Liver (tissue), 3 donors: ENCODE results near the gene ACSL4.

ENCODE experiments used
- EGR1 ChIP-seq, 2 donors: IDR thresholded peaks; 2 replicates each; pipeline ENCODE4 v1.6.1; 2016 to 2018; ENCODE audit warnings: antibody characterized with exemption in 2 of 2, low read depth in 2 of 2
- FOXA1 ChIP-seq: IDR thresholded peaks from 2 replicates; pipeline ENCODE4 v1.6.1; 2016; ENCODE audit warnings: antibody characterized with exemption
- GABPA ChIP-seq, 2 donors: IDR thresholded peaks in 1 of 2; conservative IDR thresholded peaks in 1 of 2; 2 replicates each; pipeline ENCODE4 v1.6.1; 2016; ENCODE audit warnings: antibody characterized with exemption in 2 of 2, mild to moderate bottlenecking in 1 of 2, moderate library complexity in 1 of 2
- HNF4G ChIP-seq: IDR thresholded peaks from 2 replicates; pipeline ENCODE4 v1.6.1; 2016; ENCODE audit warnings: antibody characterized with exemption
- RAD21 ChIP-seq, 2 donors: IDR thresholded peaks; 2 replicates each; pipeline ENCODE4 v1.6.1; 2016; ENCODE audit warnings: antibody characterized with exemption in 2 of 2, mild to moderate bottlenecking in 2 of 2
- RXRA ChIP-seq, 2 donors: IDR thresholded peaks; 2 replicates each; pipeline ENCODE4 v1.6.1; 2017 to 2018; ENCODE audit warnings: antibody characterized with exemption in 2 of 2, mild to moderate bottlenecking in 1 of 2
- TAF1 ChIP-seq: conservative IDR thresholded peaks from 2 replicates; pipeline ENCODE4 v1.6.1; 2016; ENCODE audit warnings: antibody characterized with exemption, mild to moderate bottlenecking
- YY1 ChIP-seq: IDR thresholded peaks from 2 replicates; pipeline ENCODE4 v1.6.1; 2016; ENCODE audit warnings: antibody characterized with exemption, mild to moderate bottlenecking
- TF ChIP-seq, protein P1 (sequence below): fragments of 150-350 bp; IDR thresholded peaks from 2 replicates; pipeline ENCODE4 v1.5.1; 2017; ENCODE audit warnings: improper control_type of control experiment, low read depth, low read length; ENCODE audit not compliant: missing input control
- TF ChIP-seq, protein P2 (sequence below): IDR thresholded peaks from 2 replicates; pipeline ENCODE4 v1.6.1; 2016; ENCODE audit warnings: antibody characterized with exemption
- TF ChIP-seq, protein P3 (sequence below): IDR thresholded peaks from 2 replicates; pipeline ENCODE4 v1.6.1; 2016; ENCODE audit warnings: antibody characterized with exemption, mild to moderate bottlenecking
- donor health status: healthy.
- donor health status: healthy.

DNA sequence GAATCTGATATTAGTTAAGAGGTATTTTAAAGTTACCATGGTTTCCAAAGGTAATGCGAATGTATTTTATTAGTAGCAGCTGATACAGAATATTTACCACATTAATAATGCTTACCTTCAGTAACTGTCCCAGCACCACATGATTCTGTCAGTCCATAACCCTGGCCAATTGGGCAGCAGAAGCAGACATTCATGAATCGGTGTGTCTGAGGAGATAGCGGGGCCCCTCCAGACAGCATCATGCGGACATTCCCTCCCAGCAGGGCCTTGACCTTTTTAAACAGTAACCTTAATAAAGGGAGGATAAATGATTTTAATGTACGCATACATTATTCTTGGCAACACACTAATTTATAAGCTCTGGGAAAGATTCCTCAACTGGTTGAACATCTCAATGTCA, 65.1 kb downstream of the ACSL4 start:
- TF ChIP-seq, protein P1, sequence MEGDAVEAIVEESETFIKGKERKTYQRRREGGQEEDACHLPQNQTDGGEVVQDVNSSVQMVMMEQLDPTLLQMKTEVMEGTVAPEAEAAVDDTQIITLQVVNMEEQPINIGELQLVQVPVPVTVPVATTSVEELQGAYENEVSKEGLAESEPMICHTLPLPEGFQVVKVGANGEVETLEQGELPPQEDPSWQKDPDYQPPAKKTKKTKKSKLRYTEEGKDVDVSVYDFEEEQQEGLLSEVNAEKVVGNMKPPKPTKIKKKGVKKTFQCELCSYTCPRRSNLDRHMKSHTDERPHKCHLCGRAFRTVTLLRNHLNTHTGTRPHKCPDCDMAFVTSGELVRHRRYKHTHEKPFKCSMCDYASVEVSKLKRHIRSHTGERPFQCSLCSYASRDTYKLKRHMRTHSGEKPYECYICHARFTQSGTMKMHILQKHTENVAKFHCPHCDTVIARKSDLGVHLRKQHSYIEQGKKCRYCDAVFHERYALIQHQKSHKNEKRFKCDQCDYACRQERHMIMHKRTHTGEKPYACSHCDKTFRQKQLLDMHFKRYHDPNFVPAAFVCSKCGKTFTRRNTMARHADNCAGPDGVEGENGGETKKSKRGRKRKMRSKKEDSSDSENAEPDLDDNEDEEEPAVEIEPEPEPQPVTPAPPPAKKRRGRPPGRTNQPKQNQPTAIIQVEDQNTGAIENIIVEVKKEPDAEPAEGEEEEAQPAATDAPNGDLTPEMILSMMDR: no peak
- TF ChIP-seq GABPA (IDR thresholded peaks at IDR 0.05 in 1 of 2, conservative IDR thresholded peaks at IDR 0.05 in 1 of 2): no peak
- TF ChIP-seq EGR1 (IDR thresholded peaks at IDR 0.05; ENCODE audit: low read depth in 2 of 2): no peak
- no peak for TF ChIP-seq RAD21 (IDR thresholded peaks at IDR 0.05)
- TF ChIP-seq, protein P2, sequence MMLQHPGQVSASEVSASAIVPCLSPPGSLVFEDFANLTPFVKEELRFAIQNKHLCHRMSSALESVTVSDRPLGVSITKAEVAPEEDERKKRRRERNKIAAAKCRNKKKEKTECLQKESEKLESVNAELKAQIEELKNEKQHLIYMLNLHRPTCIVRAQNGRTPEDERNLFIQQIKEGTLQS: no peak
- TF ChIP-seq, protein P3, sequence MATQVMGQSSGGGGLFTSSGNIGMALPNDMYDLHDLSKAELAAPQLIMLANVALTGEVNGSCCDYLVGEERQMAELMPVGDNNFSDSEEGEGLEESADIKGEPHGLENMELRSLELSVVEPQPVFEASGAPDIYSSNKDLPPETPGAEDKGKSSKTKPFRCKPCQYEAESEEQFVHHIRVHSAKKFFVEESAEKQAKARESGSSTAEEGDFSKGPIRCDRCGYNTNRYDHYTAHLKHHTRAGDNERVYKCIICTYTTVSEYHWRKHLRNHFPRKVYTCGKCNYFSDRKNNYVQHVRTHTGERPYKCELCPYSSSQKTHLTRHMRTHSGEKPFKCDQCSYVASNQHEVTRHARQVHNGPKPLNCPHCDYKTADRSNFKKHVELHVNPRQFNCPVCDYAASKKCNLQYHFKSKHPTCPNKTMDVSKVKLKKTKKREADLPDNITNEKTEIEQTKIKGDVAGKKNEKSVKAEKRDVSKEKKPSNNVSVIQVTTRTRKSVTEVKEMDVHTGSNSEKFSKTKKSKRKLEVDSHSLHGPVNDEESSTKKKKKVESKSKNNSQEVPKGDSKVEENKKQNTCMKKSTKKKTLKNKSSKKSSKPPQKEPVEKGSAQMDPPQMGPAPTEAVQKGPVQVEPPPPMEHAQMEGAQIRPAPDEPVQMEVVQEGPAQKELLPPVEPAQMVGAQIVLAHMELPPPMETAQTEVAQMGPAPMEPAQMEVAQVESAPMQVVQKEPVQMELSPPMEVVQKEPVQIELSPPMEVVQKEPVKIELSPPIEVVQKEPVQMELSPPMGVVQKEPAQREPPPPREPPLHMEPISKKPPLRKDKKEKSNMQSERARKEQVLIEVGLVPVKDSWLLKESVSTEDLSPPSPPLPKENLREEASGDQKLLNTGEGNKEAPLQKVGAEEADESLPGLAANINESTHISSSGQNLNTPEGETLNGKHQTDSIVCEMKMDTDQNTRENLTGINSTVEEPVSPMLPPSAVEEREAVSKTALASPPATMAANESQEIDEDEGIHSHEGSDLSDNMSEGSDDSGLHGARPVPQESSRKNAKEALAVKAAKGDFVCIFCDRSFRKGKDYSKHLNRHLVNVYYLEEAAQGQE: no peak
- TF ChIP-seq YY1: no peak
- TF ChIP-seq RXRA (IDR thresholded peaks at IDR 0.05): no peak
- TF ChIP-seq FOXA1: no peak
- no peak for TF ChIP-seq HNF4G
- TF ChIP-seq TAF1: no peak
